OCI-LY7 (cell line): ENCODE measurements around the gene EOLA1.
"Not testable (repeated sequence)": the region's sequence is repeated elsewhere in the genome, so short reads cannot be mapped to it uniquely, and the experiment has no call there.

Experiments used
- EZH2phosphoT487 ChIP-seq: fragments of 200-600 bp; sonication (generic); IDR thresholded peaks from 2 replicates; pipeline ENCODE4 v1.6.1; 2018; ENCODE audit warnings: low read depth, borderline replicate concordance, mild to moderate bottlenecking, mixed run types, antibody characterized with exemption, low read length, moderate library complexity, mixed read lengths
- TF ChIP-seq, protein P1 (sequence below): fragments of 200-600 bp; sonication (generic); conservative IDR thresholded peaks from 2 replicates; pipeline ENCODE4 v1.5.1; 2014; ENCODE audit warnings: mild to moderate bottlenecking, antibody characterized with exemption, low read length, moderate library complexity, mixed read lengths

DNA sequence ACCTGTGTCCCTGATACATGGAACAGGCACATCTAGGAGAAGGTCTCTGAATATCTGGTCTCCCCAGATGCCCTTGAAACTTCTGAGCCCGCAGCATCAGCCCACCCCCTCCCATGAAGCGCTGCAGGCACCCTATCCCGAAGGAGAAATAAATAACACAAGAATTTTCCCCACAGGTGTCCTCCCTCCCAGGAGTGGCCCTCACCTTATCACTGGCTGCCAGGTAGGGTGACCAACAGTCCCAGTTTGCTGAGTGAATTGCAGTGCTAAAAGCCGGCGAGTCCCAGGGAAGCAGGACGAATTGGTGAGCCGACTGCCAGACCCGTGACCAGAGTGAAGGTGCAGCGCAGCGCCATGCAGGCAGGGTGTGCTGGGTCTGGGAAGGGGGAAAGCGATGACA is 6.8 kb upstream of the EOLA1 start:
- TF ChIP-seq, protein P1, sequence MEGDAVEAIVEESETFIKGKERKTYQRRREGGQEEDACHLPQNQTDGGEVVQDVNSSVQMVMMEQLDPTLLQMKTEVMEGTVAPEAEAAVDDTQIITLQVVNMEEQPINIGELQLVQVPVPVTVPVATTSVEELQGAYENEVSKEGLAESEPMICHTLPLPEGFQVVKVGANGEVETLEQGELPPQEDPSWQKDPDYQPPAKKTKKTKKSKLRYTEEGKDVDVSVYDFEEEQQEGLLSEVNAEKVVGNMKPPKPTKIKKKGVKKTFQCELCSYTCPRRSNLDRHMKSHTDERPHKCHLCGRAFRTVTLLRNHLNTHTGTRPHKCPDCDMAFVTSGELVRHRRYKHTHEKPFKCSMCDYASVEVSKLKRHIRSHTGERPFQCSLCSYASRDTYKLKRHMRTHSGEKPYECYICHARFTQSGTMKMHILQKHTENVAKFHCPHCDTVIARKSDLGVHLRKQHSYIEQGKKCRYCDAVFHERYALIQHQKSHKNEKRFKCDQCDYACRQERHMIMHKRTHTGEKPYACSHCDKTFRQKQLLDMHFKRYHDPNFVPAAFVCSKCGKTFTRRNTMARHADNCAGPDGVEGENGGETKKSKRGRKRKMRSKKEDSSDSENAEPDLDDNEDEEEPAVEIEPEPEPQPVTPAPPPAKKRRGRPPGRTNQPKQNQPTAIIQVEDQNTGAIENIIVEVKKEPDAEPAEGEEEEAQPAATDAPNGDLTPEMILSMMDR, result not testable (repeated sequence)
- TF ChIP-seq EZH2phosphoT487, result not testable (repeated sequence)
